ENCODE data around the gene SYNGR2. TPM values are rescaled to one million over a fixed set of nuclear protein-coding genes. Genes with fewer than 3 reads are reported as not detected.

Gene SYNGR2
- total and polyA plus RNA-seq, 9 of the 15 experiments (the other 6 are each of a cell fraction or from before 2014, with no cell fraction given): 1.4 to 173 (median 87.8) TPM

DNA sequence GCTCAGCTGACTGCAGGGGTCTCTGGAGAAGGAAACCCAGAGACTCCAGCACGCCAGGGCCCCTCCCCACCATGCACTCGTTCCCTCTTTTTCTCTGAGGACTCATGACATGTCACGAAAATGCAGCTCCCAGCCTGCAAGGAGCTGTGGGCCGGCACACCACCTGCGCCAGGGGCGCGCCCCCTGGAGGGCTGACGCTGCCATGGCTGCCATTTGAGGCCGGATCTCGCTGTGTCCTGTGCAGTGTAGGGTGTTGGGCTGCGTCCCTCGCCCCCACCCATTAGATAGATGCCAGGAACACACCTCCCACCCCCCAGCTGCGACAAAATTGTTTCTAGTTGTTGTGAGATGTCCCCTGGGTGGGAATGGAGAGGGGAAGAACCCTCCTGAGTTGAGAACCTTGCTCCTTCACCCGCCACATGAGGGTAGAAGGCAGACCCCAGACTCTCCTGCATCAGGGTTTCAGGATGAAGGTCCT is 8.2 kb downstream of the SYNGR2 start (continued):
- TF ChIP-seq, protein P1, sequence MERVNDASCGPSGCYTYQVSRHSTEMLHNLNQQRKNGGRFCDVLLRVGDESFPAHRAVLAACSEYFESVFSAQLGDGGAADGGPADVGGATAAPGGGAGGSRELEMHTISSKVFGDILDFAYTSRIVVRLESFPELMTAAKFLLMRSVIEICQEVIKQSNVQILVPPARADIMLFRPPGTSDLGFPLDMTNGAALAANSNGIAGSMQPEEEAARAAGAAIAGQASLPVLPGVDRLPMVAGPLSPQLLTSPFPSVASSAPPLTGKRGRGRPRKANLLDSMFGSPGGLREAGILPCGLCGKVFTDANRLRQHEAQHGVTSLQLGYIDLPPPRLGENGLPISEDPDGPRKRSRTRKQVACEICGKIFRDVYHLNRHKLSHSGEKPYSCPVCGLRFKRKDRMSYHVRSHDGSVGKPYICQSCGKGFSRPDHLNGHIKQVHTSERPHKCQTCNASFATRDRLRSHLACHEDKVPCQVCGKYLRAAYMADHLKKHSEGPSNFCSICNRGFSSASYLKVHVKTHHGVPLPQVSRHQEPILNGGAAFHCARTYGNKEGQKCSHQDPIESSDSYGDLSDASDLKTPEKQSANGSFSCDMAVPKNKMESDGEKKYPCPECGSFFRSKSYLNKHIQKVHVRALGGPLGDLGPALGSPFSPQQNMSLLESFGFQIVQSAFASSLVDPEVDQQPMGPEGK (CRISPR knock-in tag; IDR thresholded peaks at IDR 0.05; ENCODE audit: borderline replicate concordance): no peak
- no peak for TF ChIP-seq HDAC6 (IDR thresholded peaks at IDR 0.05; ENCODE audit: low read depth, low read length)
- TF ChIP-seq RAD21 (CRISPR knock-in tag; conservative IDR thresholded peaks at IDR 0.05 in 1 of 2, IDR thresholded peaks at IDR 0.05 in 1 of 2): peak; percentile 72 to 86
- TF ChIP-seq TBL1XR1 (IDR thresholded peaks at IDR 0.05; ENCODE audit: low read length in 2 of 2): no peak
- no peak for TF ChIP-seq GTF2F1 (IDR thresholded peaks at IDR 0.05; ENCODE audit: low read depth, low read length)
- peak; percentile 78 for TF ChIP-seq POLR2G (IDR thresholded peaks at IDR 0.05; ENCODE audit: low read depth, low read length)
- 0 out of 2 replicates have a peak, but pooled peaks have one; percentile 50 for TF ChIP-seq PHF21A (IDR thresholded peaks at IDR 0.05; ENCODE audit: borderline replicate concordance, low read depth)
- no peak for TF ChIP-seq ZKSCAN8 (CRISPR knock-in tag; IDR thresholded peaks at IDR 0.05)
- TF ChIP-seq PPARD (CRISPR knock-in tag; IDR thresholded peaks at IDR 0.05): no peak
- no peak for TF ChIP-seq SMARCA5 (IDR thresholded peaks at IDR 0.05)
- TF ChIP-seq TEAD4 (IDR thresholded peaks at IDR 0.05; ENCODE audit: low read length): peak; percentile 12; the same call in 1 of the 2 replicates
- TF ChIP-seq TEAD4 (CRISPR knock-in tag; IDR thresholded peaks at IDR 0.05; ENCODE audit: borderline replicate concordance): no peak
- no peak for TF ChIP-seq MIER1 (IDR thresholded peaks at IDR 0.05; ENCODE audit: low read depth)
- TF ChIP-seq, protein P2, sequence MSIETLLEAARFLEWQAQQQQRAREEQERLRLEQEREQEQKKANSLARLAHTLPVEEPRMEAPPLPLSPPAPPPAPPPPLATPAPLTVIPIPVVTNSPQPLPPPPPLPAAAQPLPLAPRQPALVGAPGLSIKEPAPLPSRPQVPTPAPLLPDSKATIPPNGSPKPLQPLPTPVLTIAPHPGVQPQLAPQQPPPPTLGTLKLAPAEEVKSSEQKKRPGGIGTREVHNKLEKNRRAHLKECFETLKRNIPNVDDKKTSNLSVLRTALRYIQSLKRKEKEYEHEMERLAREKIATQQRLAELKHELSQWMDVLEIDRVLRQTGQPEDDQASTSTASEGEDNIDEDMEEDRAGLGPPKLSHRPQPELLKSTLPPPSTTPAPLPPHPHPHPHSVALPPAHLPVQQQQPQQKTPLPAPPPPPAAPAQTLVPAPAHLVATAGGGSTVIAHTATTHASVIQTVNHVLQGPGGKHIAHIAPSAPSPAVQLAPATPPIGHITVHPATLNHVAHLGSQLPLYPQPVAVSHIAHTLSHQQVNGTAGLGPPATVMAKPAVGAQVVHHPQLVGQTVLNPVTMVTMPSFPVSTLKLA (conservative IDR thresholded peaks at IDR 0.05): peak in 1 of 2 experiments; percentile 39; a peak in 1 of 4 replicates
- TF ChIP-seq, protein P3, sequence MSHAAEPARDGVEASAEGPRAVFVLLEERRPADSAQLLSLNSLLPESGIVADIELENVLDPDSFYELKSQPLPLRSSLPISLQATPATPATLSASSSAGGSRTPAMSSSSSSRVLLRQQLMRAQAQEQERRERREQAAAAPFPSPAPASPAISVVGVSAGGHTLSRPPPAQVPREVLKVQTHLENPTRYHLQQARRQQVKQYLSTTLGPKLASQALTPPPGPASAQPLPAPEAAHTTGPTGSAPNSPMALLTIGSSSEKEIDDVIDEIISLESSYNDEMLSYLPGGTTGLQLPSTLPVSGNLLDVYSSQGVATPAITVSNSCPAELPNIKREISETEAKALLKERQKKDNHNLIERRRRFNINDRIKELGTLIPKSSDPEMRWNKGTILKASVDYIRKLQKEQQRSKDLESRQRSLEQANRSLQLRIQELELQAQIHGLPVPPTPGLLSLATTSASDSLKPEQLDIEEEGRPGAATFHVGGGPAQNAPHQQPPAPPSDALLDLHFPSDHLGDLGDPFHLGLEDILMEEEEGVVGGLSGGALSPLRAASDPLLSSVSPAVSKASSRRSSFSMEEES (CRISPR knock-in tag; IDR thresholded peaks at IDR 0.05): no peak
- TF ChIP-seq, protein P4, sequence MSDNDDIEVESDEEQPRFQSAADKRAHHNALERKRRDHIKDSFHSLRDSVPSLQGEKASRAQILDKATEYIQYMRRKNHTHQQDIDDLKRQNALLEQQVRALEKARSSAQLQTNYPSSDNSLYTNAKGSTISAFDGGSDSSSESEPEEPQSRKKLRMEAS (CRISPR knock-in tag; IDR thresholded peaks at IDR 0.05): peak; percentile 69
- no peak for TF ChIP-seq HOXB6 (CRISPR knock-in tag; IDR thresholded peaks at IDR 0.05; ENCODE audit: borderline replicate concordance)
- TF ChIP-seq, protein P5, sequence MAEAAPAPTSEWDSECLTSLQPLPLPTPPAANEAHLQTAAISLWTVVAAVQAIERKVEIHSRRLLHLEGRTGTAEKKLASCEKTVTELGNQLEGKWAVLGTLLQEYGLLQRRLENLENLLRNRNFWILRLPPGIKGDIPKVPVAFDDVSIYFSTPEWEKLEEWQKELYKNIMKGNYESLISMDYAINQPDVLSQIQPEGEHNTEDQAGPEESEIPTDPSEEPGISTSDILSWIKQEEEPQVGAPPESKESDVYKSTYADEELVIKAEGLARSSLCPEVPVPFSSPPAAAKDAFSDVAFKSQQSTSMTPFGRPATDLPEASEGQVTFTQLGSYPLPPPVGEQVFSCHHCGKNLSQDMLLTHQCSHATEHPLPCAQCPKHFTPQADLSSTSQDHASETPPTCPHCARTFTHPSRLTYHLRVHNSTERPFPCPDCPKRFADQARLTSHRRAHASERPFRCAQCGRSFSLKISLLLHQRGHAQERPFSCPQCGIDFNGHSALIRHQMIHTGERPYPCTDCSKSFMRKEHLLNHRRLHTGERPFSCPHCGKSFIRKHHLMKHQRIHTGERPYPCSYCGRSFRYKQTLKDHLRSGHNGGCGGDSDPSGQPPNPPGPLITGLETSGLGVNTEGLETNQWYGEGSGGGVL (CRISPR knock-in tag; IDR thresholded peaks at IDR 0.05): no peak
- no peak for TF ChIP-seq ILK (tag; IDR thresholded peaks at IDR 0.05; ENCODE audit: borderline replicate concordance, low read depth)
- TF ChIP-seq YY1 (IDR thresholded peaks at IDR 0.05; ENCODE audit: borderline replicate concordance in 1 of 3, control insufficient read depth in 1 of 3, extremely low read depth in 1 of 3, insufficient read depth in 3 of 3, insufficient read length in 1 of 3, insufficient replicate concordance in 2 of 3, low read depth in 1 of 3, low read length in 2 of 3): peak in 2 of 3 experiments; percentile 66 to 81

Data from K562 (cell line).